Kidney glomerular epithelial cell (primary cell): ENCODE results near the gene ATP6V0A4.
"Not testable (repeated sequence)": the region's sequence is repeated elsewhere in the genome, so short reads cannot be mapped to it uniquely, and the experiment has no call there.

ENCODE experiments used
- DNase-seq: peaks from one replicate; lab custom pipeline; 2025; lab: John Stamatoyannopoulos, UW

ATP6V0A4 gene

GRCh38 chr7:138699661-138700060 lies 98.3 kb downstream of the ATP6V0A4 start:
- no peak for DNase-seq

GRCh38 chr7:138698281-138698680 lies 99.7 kb downstream of the ATP6V0A4 start:
- no peak for DNase-seq

GRCh38 chr7:138697535-138698182 lies 100.3 kb downstream of the ATP6V0A4 start:
- DNase-seq = no peak

GRCh38 chr7:138695776-138696175 lies 102.2 kb downstream of the ATP6V0A4 start:
- DNase-seq = not testable (repeated sequence)

- no peak for DNase-seq
Measured at GRCh38 chr7:138695106-138695505, 102.9 kb downstream of the ATP6V0A4 start.

- DNase-seq = no peak
Measured at GRCh38 chr7:138691178-138691577, 106.8 kb downstream of the ATP6V0A4 start.

GRCh38 chr7:138690495-138690894 lies 107.5 kb downstream of the ATP6V0A4 start:
- DNase-seq = peak; percentile 14

- DNase-seq = not testable (repeated sequence)
Measured at GRCh38 chr7:138688037-138688436, 110.0 kb downstream of the ATP6V0A4 start.

GRCh38 chr7:138684340-138684739 lies 113.7 kb downstream of the ATP6V0A4 start:
- no peak for DNase-seq

GRCh38 chr7:138679793-138680192 lies 118.2 kb downstream of the ATP6V0A4 start:
- no peak for DNase-seq

GRCh38 chr7:138670594-138670993 lies 127.4 kb downstream of the ATP6V0A4 start:
- no peak for DNase-seq

- no peak for DNase-seq
Measured at GRCh38 chr7:138669364-138669763, 128.6 kb downstream of the ATP6V0A4 start.

- DNase-seq = no peak
Measured at GRCh38 chr7:138668946-138669345, 129.1 kb downstream of the ATP6V0A4 start.

GRCh38 chr7:138668229-138668596 lies 129.8 kb downstream of the ATP6V0A4 start:
- no peak for DNase-seq

- DNase-seq = no peak
Measured at GRCh38 chr7:138667535-138668228, 130.3 kb downstream of the ATP6V0A4 start.

GRCh38 chr7:138666385-138666784 lies 131.6 kb downstream of the ATP6V0A4 start:
- peak; percentile 13 for DNase-seq

GRCh38 chr7:138665669-138666140 lies 132.3 kb downstream of the ATP6V0A4 start:
- DNase-seq = no peak

- DNase-seq = no peak
Measured at GRCh38 chr7:138665249-138665648, 132.7 kb downstream of the ATP6V0A4 start.

- DNase-seq = peak; percentile 32
Measured at GRCh38 chr7:138663725-138664710, 134.0 kb downstream of the ATP6V0A4 start.

- DNase-seq = no peak
Measured at GRCh38 chr7:138662991-138663320, 135.0 kb downstream of the ATP6V0A4 start.

- DNase-seq = no peak
Measured at GRCh38 chr7:138662076-138662990, 135.7 kb downstream of the ATP6V0A4 start.
